OCI-LY1 (cell line): ENCODE results near the gene VSIG10.

Source experiments
- CTCF ChIP-seq: fragments of 200-600 bp; sonication (generic), shearing (Covaris generic); IDR thresholded peaks from 2 replicates; pipeline ENCODE4 v1.5.1; 2017; ENCODE audit warnings: mild to moderate bottlenecking, antibody characterized with exemption, low read length, moderate library complexity, mixed read lengths
- EZH2 ChIP-seq: fragments of 200-600 bp; sonication (generic), shearing (Covaris generic); IDR thresholded peaks from 2 replicates; pipeline ENCODE4 v1.8.0; 2017; ENCODE audit warnings: borderline replicate concordance, mixed run types, mild to moderate bottlenecking, antibody characterized with exemption, low read length, moderate library complexity, mixed read lengths

GRCh38 chr12:118059341-118060191 is 44.2 kb downstream of the VSIG10 start:
- TF ChIP-seq CTCF (no peak), EZH2 (no peak)
